H9 (cell line): Measurements from ENCODE around the gene NHLRC4. TPM values are rescaled to one million over a fixed set of nuclear protein-coding genes. Genes with fewer than 3 reads are reported as not detected.

Experiments used
- DNase-seq: peaks from one replicate; pipeline ENCODE4 v3.0.0-alpha.2; 2017
- H2AFZ ChIP-seq: one replicate; pipeline ENCODE4 v1.6.1; 2013; ENCODE audit warnings: mild to moderate bottlenecking, low read length, control low read depth, moderate library complexity
- H2AK5ac ChIP-seq: 2 replicates; pipeline ENCODE4 v1.6.1; 2013; ENCODE audit warnings: low read length, control low read depth, mixed read lengths; ENCODE audit not compliant: insufficient read length
- H2BK120ac ChIP-seq: one replicate; pipeline ENCODE4 v1.6.1; 2013; ENCODE audit warnings: low read depth, mild to moderate bottlenecking, low read length, control low read depth, inconsistent platforms; ENCODE audit not compliant: poor library complexity, severe bottlenecking
- H2BK12ac ChIP-seq: 2 replicates; pipeline ENCODE4 v1.6.1; 2013; ENCODE audit warnings: low read length, control low read depth, mixed read lengths, low read depth; ENCODE audit not compliant: insufficient read length
- H2BK15ac ChIP-seq: 2 replicates; pipeline ENCODE4 v1.6.1; 2013; ENCODE audit warnings: low read depth, low read length, control low read depth
- H2BK20ac ChIP-seq: one replicate; pipeline ENCODE4 v1.6.1; 2013; ENCODE audit warnings: low read depth, mild to moderate bottlenecking, low read length, control low read depth, inconsistent platforms; ENCODE audit not compliant: poor library complexity, severe bottlenecking
- H2BK5ac ChIP-seq: 2 replicates; pipeline ENCODE4 v1.6.1; 2013; ENCODE audit warnings: low read length, control low read depth, mixed read lengths; ENCODE audit not compliant: insufficient read length
- H3K14ac ChIP-seq: 2 replicates; pipeline ENCODE4 v1.6.1; 2013; ENCODE audit warnings: low read length, control low read depth; ENCODE audit not compliant: insufficient read depth
- H3K18ac ChIP-seq: 2 replicates; pipeline ENCODE4 v1.6.1; 2013; ENCODE audit warnings: low read depth, mild to moderate bottlenecking, mixed read lengths, low read length, control low read depth; ENCODE audit not compliant: insufficient read length
- H3K23ac ChIP-seq: 2 replicates; pipeline ENCODE4 v1.6.1; 2013; ENCODE audit warnings: low read length, control low read depth, mixed read lengths, low read depth; ENCODE audit not compliant: insufficient read length
- H3K23me2 ChIP-seq: 2 replicates; pipeline ENCODE4 v1.6.1; 2013; ENCODE audit warnings: low read depth, mild to moderate bottlenecking, mixed read lengths, low read length, control low read depth; ENCODE audit not compliant: insufficient read length, poor library complexity, severe bottlenecking
- H3K27ac ChIP-seq: 2 replicates; pipeline ENCODE4 v1.5.1; 2013; ENCODE audit warnings: low read length, control low read depth, mixed read lengths, low read depth; ENCODE audit not compliant: insufficient read length
- H3K27me3 ChIP-seq: 2 replicates; pipeline ENCODE4 v1.6.1; 2013; ENCODE audit warnings: low read length, control low read depth, inconsistent platforms; ENCODE audit not compliant: insufficient read depth
- H3K4ac ChIP-seq: 2 replicates; pipeline ENCODE4 v1.6.1; 2013; ENCODE audit warnings: low read depth, mild to moderate bottlenecking, control low read depth, inconsistent platforms, low read length, moderate library complexity
- H3K4me1 ChIP-seq: 2 replicates; pipeline ENCODE4 v1.6.1; 2013; ENCODE audit warnings: low read length, control low read depth, inconsistent platforms; ENCODE audit not compliant: insufficient read depth
- H3K4me2 ChIP-seq: 2 replicates; pipeline ENCODE4 v1.6.1; 2013; ENCODE audit warnings: low read length, control low read depth, mixed read lengths; ENCODE audit not compliant: insufficient read length, insufficient read depth
- H3K56ac ChIP-seq: 2 replicates; pipeline ENCODE4 v1.6.1; 2013; ENCODE audit warnings: low read depth, mild to moderate bottlenecking, mixed read lengths, low read length, control low read depth; ENCODE audit not compliant: insufficient read length
- H3K79me1 ChIP-seq: 2 replicates; pipeline ENCODE4 v1.6.1; 2013; ENCODE audit warnings: low read depth, mild to moderate bottlenecking, moderate library complexity, low read length, control low read depth, inconsistent platforms; ENCODE audit not compliant: insufficient read depth, poor library complexity, severe bottlenecking
- H3K79me2 ChIP-seq: 2 replicates; pipeline ENCODE4 v1.6.1; 2013; ENCODE audit warnings: low read length, control low read depth, inconsistent platforms; ENCODE audit not compliant: insufficient read depth
- H3K9ac ChIP-seq: 2 replicates; pipeline ENCODE4 v1.6.1; 2013; ENCODE audit warnings: low read length, control low read depth, mixed read lengths; ENCODE audit not compliant: insufficient read length; ENCODE audit errors: extremely low read depth
- H3K9me3 ChIP-seq: one replicate; pipeline ENCODE4 v1.6.1; 2013; ENCODE audit warnings: low read depth, low read length, inconsistent platforms; ENCODE audit not compliant: control insufficient read depth
- H3T11ph ChIP-seq: one replicate; pipeline ENCODE4 v1.6.1; 2013; ENCODE audit warnings: mild to moderate bottlenecking, low read length, control low read depth, inconsistent platforms
- H4K20me1 ChIP-seq: one replicate; pipeline ENCODE4 v1.6.1; 2013; ENCODE audit not compliant: control insufficient read depth, insufficient read length, insufficient read depth
- H4K5ac ChIP-seq: 2 replicates; pipeline ENCODE4 v1.6.1; 2013; ENCODE audit warnings: low read depth, mild to moderate bottlenecking, mixed read lengths, low read length, control low read depth; ENCODE audit not compliant: insufficient read length
- H4K8ac ChIP-seq: replicated peaks from 2 replicates; pipeline ENCODE4 v1.6.1; 2013; ENCODE audit warnings: low read length, control low read depth, mixed read lengths, low read depth; ENCODE audit not compliant: insufficient read length
- H4K91ac ChIP-seq: 2 replicates; pipeline ENCODE4 v1.6.1; 2013; ENCODE audit warnings: low read depth, mild to moderate bottlenecking, moderate library complexity, mixed read lengths, low read length, control low read depth; ENCODE audit not compliant: insufficient read length
- H3K27ac Mint-ChIP-seq, 3 experiments: 2 replicates in 2 of 3; 3 replicates in 1 of 3; pipeline ENCODE4 v1.8.0; 2020 to 2021; ENCODE audit warnings: mixed read lengths in 3 of 3, mild to moderate bottlenecking in 1 of 3, moderate library complexity in 1 of 3
- H3K27me3 Mint-ChIP-seq: 2 replicates; pipeline ENCODE4 v1.8.0; 2021; ENCODE audit warnings: low read depth, mild to moderate bottlenecking, moderate library complexity, mixed read lengths
- H3K36me3 Mint-ChIP-seq, 3 experiments: 2 replicates in 2 of 3; 3 replicates in 1 of 3; pipeline ENCODE4 v1.8.0; 2020 to 2021; ENCODE audit warnings: low read depth in 3 of 3, mixed read lengths in 3 of 3; ENCODE audit not compliant: insufficient read depth in 1 of 3
- H3K4me1 Mint-ChIP-seq, 2 experiments: 2 replicates each; pipeline ENCODE4 v1.8.0; 2020; ENCODE audit warnings: mixed read lengths in 2 of 2
- H3K4me3 Mint-ChIP-seq, 2 experiments: 2 replicates in 1 of 2; 3 replicates in 1 of 2; pipeline ENCODE4 v1.8.0; 2020 to 2021; ENCODE audit warnings: mild to moderate bottlenecking in 2 of 2, mixed read lengths in 2 of 2, moderate library complexity in 1 of 2
- H3K9me3 Mint-ChIP-seq, 2 experiments: 2 replicates in 1 of 2; 3 replicates in 1 of 2; pipeline ENCODE4 v1.8.0; 2020; ENCODE audit warnings: mild to moderate bottlenecking in 2 of 2, mixed read lengths in 2 of 2, moderate library complexity in 1 of 2
- WGBS: extraction: QIAGEN DNeasy Blood & Tissue Kit; methylation state at CpG from one replicate; pipeline ENCODE4 v1.1.7; 2013; ENCODE audit warnings: missing lambda C conversion rate, low lambda C conversion rate, mixed read lengths; ENCODE audit not compliant: insufficient read length; ENCODE audit errors: extremely low coverage; 5-methylcytosine and 5-hydroxymethylcytosine counted together
- total RNA-seq: library from RNA; stranded (reverse); gene quantifications from 2 replicates; pipeline ENCODE4 v1.2.1, GENCODE V29; 2021
- TF ChIP-seq, protein P1 (sequence below): fragments of 200-600 bp; sonication (generic); conservative IDR thresholded peaks from 3 replicates; pipeline ENCODE4 v1.8.0; 2021; ENCODE audit warnings: antibody characterized with exemption, mild to moderate bottlenecking

The NHLRC4 gene
- total RNA-seq, 1 experiment from 2014 or later: 0.42 TPM

DNA sequence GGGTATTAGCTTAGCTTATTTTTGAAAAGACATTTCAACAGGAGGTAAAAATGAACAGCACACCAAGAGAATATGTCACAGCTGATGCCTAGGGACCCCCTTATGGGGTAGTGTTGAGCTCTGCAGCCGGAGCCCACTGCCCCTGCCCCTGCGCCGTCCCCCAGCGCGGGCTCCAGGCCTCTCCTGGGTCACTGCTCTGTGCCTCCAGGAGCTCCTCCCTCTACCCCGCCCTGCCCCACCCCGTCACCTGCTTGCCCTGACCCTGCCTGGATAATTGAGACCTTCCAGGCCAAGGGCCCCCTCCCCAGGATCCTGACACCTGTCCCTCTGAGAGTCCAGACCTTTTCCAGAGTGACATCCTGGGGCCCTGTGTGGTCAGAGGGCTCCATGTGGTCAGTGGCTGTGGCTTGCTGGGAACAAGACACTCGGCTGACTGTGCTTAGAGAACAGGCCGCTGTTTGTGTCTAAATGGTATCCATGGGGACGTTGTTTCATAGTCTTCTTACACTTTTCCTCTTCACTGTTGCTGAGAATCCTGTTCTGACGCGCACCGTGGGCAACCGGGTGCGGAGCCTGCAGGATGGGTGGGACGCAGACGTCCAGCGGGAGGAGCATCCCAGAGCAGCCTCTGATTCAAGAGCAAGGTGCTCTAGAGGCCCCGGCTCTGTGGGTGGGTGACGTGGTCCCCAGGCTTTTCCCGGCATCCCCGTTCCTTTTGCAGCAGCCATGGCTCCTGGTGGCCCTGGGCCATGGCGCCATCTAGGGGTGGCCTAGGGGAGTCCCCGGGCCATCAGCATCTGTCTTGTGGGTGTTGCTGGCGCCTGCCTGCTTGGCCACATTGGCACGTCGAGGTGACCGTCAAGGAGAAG lies 43.9 kb downstream of the NHLRC4 start:
- Histone ChIP-seq H4K8ac (no peak overlapping the region), H4K5ac (no peak overlapping the region), H3K23ac (no peak overlapping the region), H3K14ac (no peak overlapping the region), H2AK5ac (no peak overlapping the region), H3K4ac (no peak overlapping the region), H4K20me1 (no peaks in the 10 kb centered on the region), H2BK5ac (no peak overlapping the region), H3K4me2 (no peak overlapping the region), H4K91ac (no peak overlapping the region), H3K18ac (peak overlapping the region; percentile 24), H3K79me2 (no peaks in the 10 kb centered on the region), H3K23me2 (no peaks in the 10 kb centered on the region), H2BK120ac (no peak overlapping the region), H3K9ac (no peak overlapping the region), H3K9me3 (no peaks in the 10 kb centered on the region), H3K27ac (no peak overlapping the region), H2BK15ac (no peak overlapping the region), H2BK12ac (no peak overlapping the region), H3K27me3 (no peaks in the 10 kb centered on the region), H3K56ac (no peak overlapping the region), H3K79me1 (peaks cover 2% of the 10 kb centered on the region), H2AFZ (no peak overlapping the region), H2BK20ac (no peak overlapping the region), H3T11ph (no peak overlapping the region), H3K4me1 (no peaks in the 10 kb centered on the region)
- Mint-ChIP-seq H3K4me3 (peak overlapping the region in 1 of 2 experiments; percentile 53; a peak in 1 of 5 replicates), H3K4me1 (peaks cover 11 to 13% of the 10 kb centered on the region in 2 experiments), H3K9me3 (peaks cover 3% of the 10 kb centered on the region in 2 experiments; a peak in 1 of 5 replicates), H3K27me3 (no peaks in the 10 kb centered on the region), H3K36me3 (peaks cover 7 to 16% (median 11%) of the 10 kb centered on the region in 3 experiments; a peak in 6 of 7 replicates), H3K27ac (peak overlapping the region in 2 of 3 experiments; percentile 69 to 89; a peak in 2 of 7 replicates)
- peak; percentile 86 for DNase-seq
- WGBS: no CpG with 5 or more reads among the region's 28 CpGs
- TF ChIP-seq, protein P1, sequence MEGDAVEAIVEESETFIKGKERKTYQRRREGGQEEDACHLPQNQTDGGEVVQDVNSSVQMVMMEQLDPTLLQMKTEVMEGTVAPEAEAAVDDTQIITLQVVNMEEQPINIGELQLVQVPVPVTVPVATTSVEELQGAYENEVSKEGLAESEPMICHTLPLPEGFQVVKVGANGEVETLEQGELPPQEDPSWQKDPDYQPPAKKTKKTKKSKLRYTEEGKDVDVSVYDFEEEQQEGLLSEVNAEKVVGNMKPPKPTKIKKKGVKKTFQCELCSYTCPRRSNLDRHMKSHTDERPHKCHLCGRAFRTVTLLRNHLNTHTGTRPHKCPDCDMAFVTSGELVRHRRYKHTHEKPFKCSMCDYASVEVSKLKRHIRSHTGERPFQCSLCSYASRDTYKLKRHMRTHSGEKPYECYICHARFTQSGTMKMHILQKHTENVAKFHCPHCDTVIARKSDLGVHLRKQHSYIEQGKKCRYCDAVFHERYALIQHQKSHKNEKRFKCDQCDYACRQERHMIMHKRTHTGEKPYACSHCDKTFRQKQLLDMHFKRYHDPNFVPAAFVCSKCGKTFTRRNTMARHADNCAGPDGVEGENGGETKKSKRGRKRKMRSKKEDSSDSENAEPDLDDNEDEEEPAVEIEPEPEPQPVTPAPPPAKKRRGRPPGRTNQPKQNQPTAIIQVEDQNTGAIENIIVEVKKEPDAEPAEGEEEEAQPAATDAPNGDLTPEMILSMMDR: peak; percentile 94
